SK-N-SH treated with all-trans-retinoic acid at 6 μM for 48 hours (cell line): ENCODE measurements around the gene CDK11B.

ENCODE experiments used
- ATAC-seq: fragments of 200-7000 bp; cut with Tn5 transposase; 3 replicates; pipeline ENCODE4 v1.9.1; 2020; ENCODE audit warnings: mild to moderate bottlenecking, moderate library complexity
- ARNTL ChIP-seq: fragments of 450-650 bp; formaldehyde crosslinking; IDR thresholded peaks from 2 replicates; pipeline ENCODE4 v1.5.0; 2020; ENCODE audit warnings: low read depth, mild to moderate bottlenecking, moderate library complexity, borderline replicate concordance
- BACH2 ChIP-seq: fragments of 250-450 bp; sonication (Bioruptor Pico); IDR thresholded peaks from 2 replicates; pipeline ENCODE4 v1.9.0; 2021; ENCODE audit warnings: mild to moderate bottlenecking, borderline replicate concordance
- CSDC2 ChIP-seq: fragments of 250-450 bp; sonication (Bioruptor Pico); IDR thresholded peaks from 2 replicates; pipeline ENCODE4 v1.5.0; 2020; ENCODE audit warnings: mild to moderate bottlenecking, moderate library complexity
- ESRRG ChIP-seq: fragments of 250-450 bp; sonication (Bioruptor Pico); IDR thresholded peaks from 2 replicates; pipeline ENCODE4 v1.6.1; 2021; ENCODE audit warnings: mild to moderate bottlenecking
- GLIS3 ChIP-seq: fragments of 250-450 bp; sonication (Bioruptor Pico); IDR thresholded peaks from 2 replicates; pipeline ENCODE4 v1.5.0; 2020; ENCODE audit warnings: mild to moderate bottlenecking, moderate library complexity
- ISL1 ChIP-seq: fragments of 250-450 bp; sonication (Bioruptor Pico); IDR thresholded peaks from 2 replicates; pipeline ENCODE4 v2.1.2; 2022; ENCODE audit warnings: mild to moderate bottlenecking, moderate library complexity
- OSR1 ChIP-seq: fragments of 250-450 bp; sonication (Bioruptor Pico); IDR thresholded peaks from 2 replicates; pipeline ENCODE4 v1.8.0; 2022; ENCODE audit warnings: moderate library complexity, mild to moderate bottlenecking, inconsistent platforms
- PPARA ChIP-seq: fragments of 250-450 bp; sonication (Bioruptor Pico); IDR thresholded peaks from 2 replicates; pipeline ENCODE4 v1.5.0; 2020; ENCODE audit warnings: mild to moderate bottlenecking, borderline replicate concordance
- SNAI2 ChIP-seq: fragments of 250-450 bp; sonication (Bioruptor Pico); IDR thresholded peaks from 2 replicates; pipeline ENCODE4 v1.5.0; 2020; ENCODE audit warnings: mild to moderate bottlenecking, moderate library complexity
- TCF4 ChIP-seq: fragments of 250-450 bp; sonication (Bioruptor Pico); IDR thresholded peaks from 2 replicates; pipeline ENCODE4 v1.8.0; 2021; ENCODE audit warnings: mild to moderate bottlenecking, moderate library complexity, borderline replicate concordance
- ZC3H10 ChIP-seq: fragments of 250-450 bp; sonication (Bioruptor Pico); IDR thresholded peaks from 2 replicates; pipeline ENCODE4 v1.5.1; 2021; ENCODE audit warnings: mild to moderate bottlenecking, moderate library complexity
- ZFP3 ChIP-seq: fragments of 250-450 bp; sonication (Bioruptor Pico); IDR thresholded peaks from 2 replicates; pipeline ENCODE4 v1.5.0; 2020; ENCODE audit warnings: mild to moderate bottlenecking, moderate library complexity
- ZFP30 ChIP-seq: fragments of 450-650 bp; formaldehyde crosslinking; IDR thresholded peaks from 2 replicates; pipeline ENCODE4 v1.5.0; 2022; ENCODE audit warnings: mild to moderate bottlenecking, moderate library complexity
- ZNF565 ChIP-seq: fragments of 450-650 bp; formaldehyde crosslinking; conservative IDR thresholded peaks from 2 replicates; pipeline ENCODE4 v1.5.0; 2020; ENCODE audit warnings: low read depth, mild to moderate bottlenecking, moderate library complexity
- ZNF70 ChIP-seq: fragments of 450-650 bp; formaldehyde crosslinking; IDR thresholded peaks from 2 replicates; pipeline ENCODE4 v1.5.0; 2020; ENCODE audit warnings: mild to moderate bottlenecking, moderate library complexity
- ZNF8 ChIP-seq: fragments of 450-650 bp; formaldehyde crosslinking; IDR thresholded peaks from 2 replicates; pipeline ENCODE4 v1.5.0; 2020; ENCODE audit warnings: mild to moderate bottlenecking, moderate library complexity
- TF ChIP-seq, protein P1 (sequence below): fragments of 250-450 bp; sonication (Bioruptor Pico); IDR thresholded peaks from 2 replicates; pipeline ENCODE4 v1.8.0; 2020; ENCODE audit warnings: mild to moderate bottlenecking, moderate library complexity, borderline replicate concordance
- TF ChIP-seq, protein P2 (sequence below): fragments of 250-450 bp; sonication (Bioruptor Pico); IDR thresholded peaks from 2 replicates; pipeline ENCODE4 v1.5.1; 2020; ENCODE audit warnings: low read depth, mild to moderate bottlenecking, moderate library complexity
- TF ChIP-seq, protein P3 (sequence below): fragments of 250-450 bp; sonication (Bioruptor Pico); IDR thresholded peaks from 2 replicates; pipeline ENCODE4 v1.5.1; 2021; ENCODE audit warnings: mild to moderate bottlenecking, moderate library complexity
- TF ChIP-seq, protein P4 (sequence below): fragments of 250-450 bp; sonication (Bioruptor Pico); IDR thresholded peaks from 2 replicates; pipeline ENCODE4 v1.5.0; 2020; ENCODE audit warnings: mild to moderate bottlenecking, moderate library complexity

CDK11B gene

DNA sequence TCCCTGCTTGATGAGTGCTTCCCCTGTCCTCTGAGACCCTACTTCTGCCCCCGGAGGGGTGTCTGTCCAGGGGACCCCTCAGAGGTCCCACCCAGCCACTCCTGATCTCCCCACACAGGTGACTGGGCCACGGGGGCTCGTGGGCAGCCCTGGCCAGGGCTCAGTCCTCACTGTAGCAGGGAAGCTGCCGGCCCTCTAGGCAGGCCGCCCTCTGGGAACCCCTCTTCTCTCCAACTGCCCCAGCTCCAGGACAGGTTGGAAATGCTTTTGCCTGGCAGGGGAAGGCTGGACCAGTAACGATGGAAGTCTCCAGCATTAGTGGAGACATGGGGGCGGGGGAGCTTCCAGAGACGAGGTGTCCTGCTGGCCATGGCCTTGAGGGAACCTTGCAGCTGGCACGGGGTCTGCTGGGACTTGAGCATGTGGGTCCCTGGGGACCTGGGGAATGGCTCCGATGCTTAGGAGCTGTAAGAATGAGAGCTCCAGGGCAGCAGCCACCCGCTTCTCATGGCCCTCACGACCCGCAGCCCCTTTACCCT is 55.8 kb downstream of the CDK11B start:
- ATAC-seq, result no peak
- TF ChIP-seq, protein P1, sequence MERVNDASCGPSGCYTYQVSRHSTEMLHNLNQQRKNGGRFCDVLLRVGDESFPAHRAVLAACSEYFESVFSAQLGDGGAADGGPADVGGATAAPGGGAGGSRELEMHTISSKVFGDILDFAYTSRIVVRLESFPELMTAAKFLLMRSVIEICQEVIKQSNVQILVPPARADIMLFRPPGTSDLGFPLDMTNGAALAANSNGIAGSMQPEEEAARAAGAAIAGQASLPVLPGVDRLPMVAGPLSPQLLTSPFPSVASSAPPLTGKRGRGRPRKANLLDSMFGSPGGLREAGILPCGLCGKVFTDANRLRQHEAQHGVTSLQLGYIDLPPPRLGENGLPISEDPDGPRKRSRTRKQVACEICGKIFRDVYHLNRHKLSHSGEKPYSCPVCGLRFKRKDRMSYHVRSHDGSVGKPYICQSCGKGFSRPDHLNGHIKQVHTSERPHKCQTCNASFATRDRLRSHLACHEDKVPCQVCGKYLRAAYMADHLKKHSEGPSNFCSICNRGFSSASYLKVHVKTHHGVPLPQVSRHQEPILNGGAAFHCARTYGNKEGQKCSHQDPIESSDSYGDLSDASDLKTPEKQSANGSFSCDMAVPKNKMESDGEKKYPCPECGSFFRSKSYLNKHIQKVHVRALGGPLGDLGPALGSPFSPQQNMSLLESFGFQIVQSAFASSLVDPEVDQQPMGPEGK (CRISPR knock-in tag), result no peak
- TF ChIP-seq CSDC2 (CRISPR knock-in tag), result no peak
- TF ChIP-seq GLIS3, result no peak
- no peak for TF ChIP-seq TCF4 (CRISPR knock-in tag)
- no peak for TF ChIP-seq OSR1 (CRISPR knock-in tag)
- TF ChIP-seq ARNTL (CRISPR knock-in tag), result no peak
- TF ChIP-seq BACH2 (CRISPR knock-in tag), result no peak
- TF ChIP-seq, protein P2, sequence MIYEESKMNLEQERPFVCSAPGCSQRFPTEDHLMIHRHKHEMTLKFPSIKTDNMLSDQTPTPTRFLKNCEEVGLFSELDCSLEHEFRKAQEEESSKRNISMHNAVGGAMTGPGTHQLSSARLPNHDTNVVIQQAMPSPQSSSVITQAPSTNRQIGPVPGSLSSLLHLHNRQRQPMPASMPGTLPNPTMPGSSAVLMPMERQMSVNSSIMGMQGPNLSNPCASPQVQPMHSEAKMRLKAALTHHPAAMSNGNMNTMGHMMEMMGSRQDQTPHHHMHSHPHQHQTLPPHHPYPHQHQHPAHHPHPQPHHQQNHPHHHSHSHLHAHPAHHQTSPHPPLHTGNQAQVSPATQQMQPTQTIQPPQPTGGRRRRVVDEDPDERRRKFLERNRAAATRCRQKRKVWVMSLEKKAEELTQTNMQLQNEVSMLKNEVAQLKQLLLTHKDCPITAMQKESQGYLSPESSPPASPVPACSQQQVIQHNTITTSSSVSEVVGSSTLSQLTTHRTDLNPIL (CRISPR knock-in tag), result no peak
- TF ChIP-seq ZFP3 (CRISPR knock-in tag), result no peak
- TF ChIP-seq, all 23 proteins: peak for 0

DNA sequence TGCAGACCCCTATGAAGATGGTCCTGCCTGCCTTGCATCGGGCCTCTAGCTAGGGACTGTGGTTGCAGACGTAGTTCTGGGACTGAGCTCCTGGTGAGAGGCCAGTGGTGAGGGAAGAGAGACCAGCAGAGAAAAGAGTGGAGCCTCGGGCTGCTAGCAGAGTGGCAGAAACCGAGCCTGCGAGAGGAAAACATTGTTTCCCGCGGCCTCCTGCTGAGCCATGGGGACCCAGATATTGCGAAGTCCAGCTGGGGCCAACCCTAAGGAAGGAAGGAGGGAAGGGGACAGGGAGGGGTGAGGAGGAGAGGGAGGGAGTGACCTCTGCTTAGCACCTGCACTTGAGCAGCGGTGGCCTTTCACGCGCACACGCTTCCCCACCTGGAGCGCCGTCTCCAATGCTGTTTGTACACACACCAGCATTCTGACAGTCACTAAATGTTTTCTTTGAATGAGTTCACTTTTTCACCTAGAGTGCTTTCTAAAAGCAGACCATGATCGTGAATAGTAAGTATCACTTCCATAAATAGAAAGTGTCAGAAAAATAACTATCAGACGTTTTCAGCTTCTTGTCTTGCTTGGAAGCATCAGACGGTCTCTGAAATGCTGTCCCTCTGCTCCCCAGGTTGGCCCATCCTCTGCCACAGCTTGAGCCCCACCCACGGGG is 56.4 kb downstream of the CDK11B start:
- TF ChIP-seq, protein P1 (CRISPR knock-in tag), result no peak
- TF ChIP-seq SNAI2 (no peak), ESRRG (CRISPR knock-in tag) (no peak), ZNF565 (CRISPR knock-in tag) (no peak)
- TF ChIP-seq, protein P3, sequence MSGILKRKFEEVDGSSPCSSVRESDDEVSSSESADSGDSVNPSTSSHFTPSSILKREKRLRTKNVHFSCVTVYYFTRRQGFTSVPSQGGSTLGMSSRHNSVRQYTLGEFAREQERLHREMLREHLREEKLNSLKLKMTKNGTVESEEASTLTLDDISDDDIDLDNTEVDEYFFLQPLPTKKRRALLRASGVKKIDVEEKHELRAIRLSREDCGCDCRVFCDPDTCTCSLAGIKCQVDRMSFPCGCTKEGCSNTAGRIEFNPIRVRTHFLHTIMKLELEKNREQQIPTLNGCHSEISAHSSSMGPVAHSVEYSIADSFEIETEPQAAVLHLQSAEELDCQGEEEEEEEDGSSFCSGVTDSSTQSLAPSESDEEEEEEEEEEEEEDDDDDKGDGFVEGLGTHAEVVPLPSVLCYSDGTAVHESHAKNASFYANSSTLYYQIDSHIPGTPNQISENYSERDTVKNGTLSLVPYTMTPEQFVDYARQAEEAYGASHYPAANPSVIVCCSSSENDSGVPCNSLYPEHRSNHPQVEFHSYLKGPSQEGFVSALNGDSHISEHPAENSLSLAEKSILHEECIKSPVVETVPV, result no peak
- TF ChIP-seq, all 23 proteins: peak for 0
- no peak for ATAC-seq

DNA sequence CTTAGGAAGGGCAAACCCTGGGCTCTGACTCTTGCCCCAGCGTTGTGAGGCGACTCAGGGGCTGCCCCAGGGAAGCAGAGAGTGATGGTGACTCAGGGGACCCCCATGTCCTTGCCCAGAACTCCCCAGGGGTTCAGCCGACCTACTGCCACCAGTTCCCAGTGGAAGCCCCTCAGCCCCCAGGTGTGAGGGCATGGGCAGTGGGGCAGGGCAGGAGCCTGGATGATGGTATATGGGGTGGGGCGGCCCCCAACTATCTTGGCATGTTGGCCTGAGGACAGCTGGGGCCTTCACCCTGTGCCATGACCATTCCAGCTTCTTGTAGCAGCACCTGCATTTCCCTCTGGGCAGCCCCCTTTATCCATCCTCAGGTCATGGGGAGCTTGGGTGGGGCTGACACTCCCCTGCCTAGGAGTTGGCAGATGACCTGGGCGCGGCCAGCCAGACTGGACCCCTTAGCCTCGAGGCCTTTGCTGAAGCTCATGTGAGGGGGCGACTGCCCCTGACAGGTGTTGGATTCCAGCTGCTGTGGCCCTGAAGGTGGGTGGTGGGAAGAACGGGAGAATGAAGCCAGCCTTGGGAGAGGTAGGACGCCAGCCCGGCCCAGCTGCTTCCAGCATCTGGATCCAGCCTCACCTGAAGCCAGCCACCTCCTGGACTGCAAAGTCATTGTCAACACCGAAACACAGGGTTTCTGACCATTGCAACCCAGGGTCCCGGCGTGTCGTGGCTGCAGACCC is 57.1 kb downstream of the CDK11B start:
- no peak for ATAC-seq
- no peak for TF ChIP-seq ESRRG (CRISPR knock-in tag)
- TF ChIP-seq, protein P3, result no peak
- TF ChIP-seq GLIS3, result no peak
- TF ChIP-seq, protein P4, sequence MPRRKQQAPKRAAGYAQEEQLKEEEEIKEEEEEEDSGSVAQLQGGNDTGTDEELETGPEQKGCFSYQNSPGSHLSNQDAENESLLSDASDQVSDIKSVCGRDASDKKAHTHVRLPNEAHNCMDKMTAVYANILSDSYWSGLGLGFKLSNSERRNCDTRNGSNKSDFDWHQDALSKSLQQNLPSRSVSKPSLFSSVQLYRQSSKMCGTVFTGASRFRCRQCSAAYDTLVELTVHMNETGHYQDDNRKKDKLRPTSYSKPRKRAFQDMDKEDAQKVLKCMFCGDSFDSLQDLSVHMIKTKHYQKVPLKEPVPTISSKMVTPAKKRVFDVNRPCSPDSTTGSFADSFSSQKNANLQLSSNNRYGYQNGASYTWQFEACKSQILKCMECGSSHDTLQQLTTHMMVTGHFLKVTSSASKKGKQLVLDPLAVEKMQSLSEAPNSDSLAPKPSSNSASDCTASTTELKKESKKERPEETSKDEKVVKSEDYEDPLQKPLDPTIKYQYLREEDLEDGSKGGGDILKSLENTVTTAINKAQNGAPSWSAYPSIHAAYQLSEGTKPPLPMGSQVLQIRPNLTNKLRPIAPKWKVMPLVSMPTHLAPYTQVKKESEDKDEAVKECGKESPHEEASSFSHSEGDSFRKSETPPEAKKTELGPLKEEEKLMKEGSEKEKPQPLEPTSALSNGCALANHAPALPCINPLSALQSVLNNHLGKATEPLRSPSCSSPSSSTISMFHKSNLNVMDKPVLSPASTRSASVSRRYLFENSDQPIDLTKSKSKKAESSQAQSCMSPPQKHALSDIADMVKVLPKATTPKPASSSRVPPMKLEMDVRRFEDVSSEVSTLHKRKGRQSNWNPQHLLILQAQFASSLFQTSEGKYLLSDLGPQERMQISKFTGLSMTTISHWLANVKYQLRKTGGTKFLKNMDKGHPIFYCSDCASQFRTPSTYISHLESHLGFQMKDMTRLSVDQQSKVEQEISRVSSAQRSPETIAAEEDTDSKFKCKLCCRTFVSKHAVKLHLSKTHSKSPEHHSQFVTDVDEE (CRISPR knock-in tag), result no peak
- TF ChIP-seq, protein P1 (CRISPR knock-in tag), result no peak
- no peak for TF ChIP-seq BACH2 (CRISPR knock-in tag)
- TF ChIP-seq ZFP3 (CRISPR knock-in tag), result no peak
- TF ChIP-seq, protein P2 (CRISPR knock-in tag), result no peak
- no peak for TF ChIP-seq SNAI2
- no peak for TF ChIP-seq ZC3H10 (CRISPR knock-in tag)
- no peak for TF ChIP-seq ARNTL (CRISPR knock-in tag)
- no peak for TF ChIP-seq ZFP30 (CRISPR knock-in tag)
- TF ChIP-seq ZNF70 (CRISPR knock-in tag), result no peak
- TF ChIP-seq PPARA, result no peak
- no peak for TF ChIP-seq ZNF8 (CRISPR knock-in tag)
- TF ChIP-seq TCF4 (CRISPR knock-in tag), result no peak
- TF ChIP-seq CSDC2 (CRISPR knock-in tag), result no peak
- TF ChIP-seq OSR1 (CRISPR knock-in tag), result no peak
- no peak for TF ChIP-seq ISL1 (CRISPR knock-in tag)
